NB4 (cell line): ENCODE measurements around the gene OAS1.

Source experiments
- DNase-seq: peaks from one replicate; pipeline ENCODE4 v3.0.0; 2010; ENCODE audit warnings: low read depth
- H3K4me3 ChIP-seq: one replicate; pipeline ENCODE4 v1.5.1; 2011; ENCODE audit warnings: mild to moderate bottlenecking, low read depth, low read length, moderate library complexity
- MYC ChIP-seq: IDR thresholded peaks from 2 replicates; pipeline ENCODE4 v1.6.1; 2011; ENCODE audit warnings: low read depth, low read length
- POLR2A ChIP-seq: IDR thresholded peaks from 2 replicates; pipeline ENCODE4 v1.6.1; 2011; ENCODE audit warnings: mild to moderate bottlenecking; ENCODE audit not compliant: insufficient read length; ENCODE audit errors: extremely low read depth
- TF ChIP-seq, protein P1 (sequence below): IDR thresholded peaks from 2 replicates; pipeline ENCODE4 v1.6.1; 2011; ENCODE audit warnings: low read depth, low read length
- TF ChIP-seq, protein P2 (sequence below): IDR thresholded peaks from one replicate; pipeline ENCODE4 v1.5.1; 2012; ENCODE audit warnings: low read depth, low read length

The OAS1 gene

GRCh38 chr12:112961074-112961473 is 54.3 kb downstream of the OAS1 start:
- no peak for DNase-seq
- TF ChIP-seq MYC: no peak
- no peak for TF ChIP-seq POLR2A
- TF ChIP-seq, protein P1, sequence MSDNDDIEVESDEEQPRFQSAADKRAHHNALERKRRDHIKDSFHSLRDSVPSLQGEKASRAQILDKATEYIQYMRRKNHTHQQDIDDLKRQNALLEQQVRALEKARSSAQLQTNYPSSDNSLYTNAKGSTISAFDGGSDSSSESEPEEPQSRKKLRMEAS: no peak
- TF ChIP-seq, protein P2, sequence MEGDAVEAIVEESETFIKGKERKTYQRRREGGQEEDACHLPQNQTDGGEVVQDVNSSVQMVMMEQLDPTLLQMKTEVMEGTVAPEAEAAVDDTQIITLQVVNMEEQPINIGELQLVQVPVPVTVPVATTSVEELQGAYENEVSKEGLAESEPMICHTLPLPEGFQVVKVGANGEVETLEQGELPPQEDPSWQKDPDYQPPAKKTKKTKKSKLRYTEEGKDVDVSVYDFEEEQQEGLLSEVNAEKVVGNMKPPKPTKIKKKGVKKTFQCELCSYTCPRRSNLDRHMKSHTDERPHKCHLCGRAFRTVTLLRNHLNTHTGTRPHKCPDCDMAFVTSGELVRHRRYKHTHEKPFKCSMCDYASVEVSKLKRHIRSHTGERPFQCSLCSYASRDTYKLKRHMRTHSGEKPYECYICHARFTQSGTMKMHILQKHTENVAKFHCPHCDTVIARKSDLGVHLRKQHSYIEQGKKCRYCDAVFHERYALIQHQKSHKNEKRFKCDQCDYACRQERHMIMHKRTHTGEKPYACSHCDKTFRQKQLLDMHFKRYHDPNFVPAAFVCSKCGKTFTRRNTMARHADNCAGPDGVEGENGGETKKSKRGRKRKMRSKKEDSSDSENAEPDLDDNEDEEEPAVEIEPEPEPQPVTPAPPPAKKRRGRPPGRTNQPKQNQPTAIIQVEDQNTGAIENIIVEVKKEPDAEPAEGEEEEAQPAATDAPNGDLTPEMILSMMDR: no peak
- H3K4me3 ChIP-seq: no peak overlapping the region

GRCh38 chr12:112961536-112961935 is 54.8 kb downstream of the OAS1 start:
- TF ChIP-seq, protein P1: no peak
- TF ChIP-seq, protein P2: no peak
- TF ChIP-seq MYC (no peak), POLR2A (no peak)
- no peak overlapping the region for H3K4me3 ChIP-seq
- no peak for DNase-seq

- TF ChIP-seq POLR2A (no peak), MYC (no peak)
- TF ChIP-seq, protein P1: no peak
- TF ChIP-seq, protein P2: no peak
- H3K4me3 ChIP-seq: no peak overlapping the region
- DNase-seq: no peak
These were observed 55.8 kb downstream of the OAS1 start for GRCh38 chr12:112962561-112962960.

DNA sequence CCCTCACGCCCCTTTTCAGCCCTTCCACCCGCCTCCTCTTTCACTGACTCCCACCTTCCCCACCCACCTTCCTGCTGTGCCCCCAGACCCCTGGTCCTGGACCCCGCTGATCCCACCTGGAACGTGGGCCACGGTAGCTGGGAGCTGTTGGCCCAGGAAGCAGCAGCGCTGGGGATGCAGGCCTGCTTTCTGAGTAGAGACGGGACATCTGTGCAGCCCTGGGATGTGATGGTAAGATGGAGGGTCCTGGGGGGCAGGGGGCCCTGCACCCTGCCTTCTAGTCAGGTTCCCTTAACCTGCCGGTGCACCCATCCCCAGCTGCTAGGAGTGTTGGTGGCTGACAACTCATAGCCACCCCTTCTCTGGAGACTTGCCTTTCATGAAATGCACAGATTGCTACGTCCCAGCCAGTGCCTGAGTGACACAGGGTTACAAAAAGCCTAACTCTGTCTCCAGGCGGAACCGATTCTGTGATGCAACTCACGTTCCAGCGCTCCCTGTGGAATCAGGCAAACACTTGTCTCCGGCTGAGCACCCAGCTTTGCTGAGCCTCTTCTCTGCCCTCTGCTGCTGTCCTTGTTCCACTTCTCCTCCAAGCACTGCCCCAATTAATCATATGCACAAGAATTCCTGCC is 56.6 kb downstream of the OAS1 start:
- no peak overlapping the region for H3K4me3 ChIP-seq
- DNase-seq: no peak
- no peak for TF ChIP-seq POLR2A
- no peak for TF ChIP-seq MYC
- TF ChIP-seq, protein P2: no peak
- TF ChIP-seq, protein P1: no peak

- H3K4me3 ChIP-seq: no peak overlapping the region
- TF ChIP-seq POLR2A (no peak), MYC (no peak)
- TF ChIP-seq, protein P1: no peak
- TF ChIP-seq, protein P2: no peak
- no peak for DNase-seq
These were observed 57.4 kb downstream of the OAS1 start for GRCh38 chr12:112964067-112964670.

DNA sequence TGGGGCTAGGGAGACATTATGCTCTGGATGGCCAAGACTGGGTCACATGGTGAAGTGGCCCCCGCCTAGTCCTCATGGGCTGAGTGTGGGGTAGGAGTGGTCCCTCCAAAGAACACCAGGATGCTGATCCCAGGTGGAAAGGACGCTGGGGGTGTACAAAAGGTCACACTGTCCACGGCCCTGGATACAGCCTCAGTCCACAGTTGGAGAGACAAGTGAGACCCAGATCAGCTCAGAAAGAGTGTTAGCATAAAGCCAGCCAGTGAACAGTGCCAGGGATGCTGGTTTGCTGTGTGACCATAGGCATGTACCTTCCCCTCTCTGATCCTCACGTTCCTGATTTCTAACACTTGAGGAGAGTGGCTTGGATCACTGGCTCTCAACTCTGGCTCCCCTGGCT is 58.2 kb downstream of the OAS1 start:
- DNase-seq: no peak
- H3K4me3 ChIP-seq: no peak overlapping the region
- TF ChIP-seq, protein P1: no peak
- no peak for TF ChIP-seq POLR2A
- no peak for TF ChIP-seq MYC
